Panc1 (cell line): ENCODE data around the gene NCOR2. TPM values are rescaled to one million over a fixed set of nuclear protein-coding genes. Genes with fewer than 3 reads are reported as not detected.

Experiments used
- ATAC-seq: fragments of 200-7000 bp; cut with Tn5 transposase; 2 replicates; pipeline ENCODE4 v1.9.1; 2020; ENCODE audit warnings: mild to moderate bottlenecking, moderate library complexity
- BruUV-seq: library from RNA; stranded (reverse); fragments of 400-500 nt; replicated peaks from 2 replicates; lab custom pipeline; 2021; lab: Mats Ljungman, UMichigan
- CTCF ChIA-PET: fragments of 300-600 bp; sonication (Branson Sonifier 250); formaldehyde crosslinking; loops from one replicate; lab custom pipeline; 2022; ENCODE audit warnings: antibody characterized with exemption; lab: Charles Lee
- POLR2A ChIA-PET: fragments of 300-600 bp; sonication (Branson Sonifier 250); formaldehyde crosslinking; loops from one replicate; lab custom pipeline; 2022; ENCODE audit warnings: antibody characterized with exemption; lab: Charles Lee
- DNase-seq: peaks from one replicate; pipeline ENCODE4 v3.0.0-alpha.2; 2010; ENCODE audit warnings: low read depth, low spot score
- H3K27ac ChIP-seq: 2 replicates; pipeline ENCODE4 v1.5.1; 2011; ENCODE audit warnings: mild to moderate bottlenecking, low read length, inconsistent platforms
- H3K27me3 ChIP-seq: fragments of 200-500 bp; sonication (Bioruptor generic); 2 replicates; pipeline ENCODE4 v1.6.0; 2014; ENCODE audit warnings: low read length, inconsistent platforms; ENCODE audit not compliant: control insufficient read depth, insufficient read depth
- H3K36me3 ChIP-seq: fragments of 200-500 bp; sonication (Bioruptor generic); 2 replicates; pipeline ENCODE4 v1.5.1; 2014; ENCODE audit warnings: inconsistent platforms, mild to moderate bottlenecking, low read length, moderate library complexity; ENCODE audit not compliant: control insufficient read depth, insufficient read depth
- H3K4me1 ChIP-seq: 2 replicates; pipeline ENCODE4 v1.5.1; 2011; ENCODE audit warnings: inconsistent platforms, mild to moderate bottlenecking, low read length, moderate library complexity; ENCODE audit not compliant: control insufficient read depth, insufficient read depth
- H3K4me3 ChIP-seq, 2 experiments: 2 replicates each; pipeline ENCODE4 v1.5.1; 2011 to 2012; ENCODE audit warnings: low read depth in 2 of 2, low read length in 2 of 2, mild to moderate bottlenecking in 2 of 2, inconsistent platforms in 1 of 2, moderate library complexity in 1 of 2
- H3K9me3 ChIP-seq: fragments of 200-500 bp; sonication (Bioruptor generic); 2 replicates; pipeline ENCODE4 v1.5.1; 2014; ENCODE audit warnings: low read depth, mild to moderate bottlenecking, inconsistent platforms, low read length, moderate library complexity; ENCODE audit not compliant: control insufficient read depth, insufficient read depth
- CTCF ChIP-seq: fragments of 450-650 bp; IDR thresholded peaks from 2 replicates; pipeline ENCODE4 v1.5.1; 2017; ENCODE audit warnings: mild to moderate bottlenecking
- POLR2AphosphoS5 ChIP-seq: IDR thresholded peaks from 2 replicates; pipeline ENCODE4 v1.6.1; 2012; ENCODE audit warnings: mild to moderate bottlenecking, low read depth, low read length, moderate library complexity
- REST ChIP-seq, 2 experiments: IDR thresholded peaks; 2 replicates each; pipeline ENCODE4 v1.6.1; 2011 to 2012; ENCODE audit warnings: low read depth in 2 of 2, control low read depth in 1 of 2, low read length in 1 of 2, mild to moderate bottlenecking in 1 of 2, moderate library complexity in 1 of 2; ENCODE audit not compliant: insufficient read depth in 1 of 2
- SIN3A ChIP-seq: IDR thresholded peaks from 2 replicates; pipeline ENCODE4 v1.6.1; 2012; ENCODE audit warnings: low read depth, mild to moderate bottlenecking, low read length, moderate library complexity, borderline replicate concordance; ENCODE audit not compliant: insufficient read depth
- TCF7L2 ChIP-seq: IDR thresholded peaks from 2 replicates; pipeline ENCODE4 v1.6.1; 2011; ENCODE audit warnings: mild to moderate bottlenecking, low read depth, low read length, inconsistent platforms
- in situ Hi-C: cut with HindIII; loops from 2 replicates; pipeline ENCODE4 v1.10.0; 2016; ENCODE audit warnings: low sequenced_read_pairs, low pct_unique_long_range_greater_than_20kb
- intact Hi-C: fragments of 100-400 bp; cut with micrococcal nuclease; formaldehyde crosslinking; loops from one replicate; pipeline ENCODE4 v1.10.0; 2022; ENCODE audit not compliant: unreplicated experiment
- total RNA-seq: library from RNA; stranded (reverse); gene quantifications from one replicate; pipeline ENCODE4 v1.2.1, GENCODE V29; 2021; ENCODE audit not compliant: unreplicated experiment

The NCOR2 gene
- total RNA-seq, 1 experiment from 2014 or later = 461 TPM

GRCh38 chr12:124607681-124608425 lies 40.4 kb upstream of the NCOR2 start:
- Histone ChIP-seq H3K27me3 (no peaks in the 10 kb centered on the region), H3K4me3 (no peak overlapping the region), H3K27ac (no peak overlapping the region), H3K36me3 (no peaks in the 10 kb centered on the region), H3K9me3 (no peaks in the 10 kb centered on the region), H3K4me1 (peaks cover 19% of the 10 kb centered on the region)
- no peak for DNase-seq
- no peak for TF ChIP-seq CTCF
- no peak for TF ChIP-seq SIN3A
- TF ChIP-seq POLR2AphosphoS5 = no peak
- no peak for TF ChIP-seq REST (IDR thresholded peaks at IDR 0.05; ENCODE audit: insufficient read depth in 1 of 2, low read depth in 2 of 2, low read length in 1 of 2)
- TF ChIP-seq TCF7L2 = no peak
- no TSS peak for BruUV-seq
- ChIA-PET CTCF (no interaction called here), POLR2A (interaction anchor here (0.5 kb wide), 1 partner anchor 10 kb away, joined by 4 read pairs; no protein-coding TSS in a partner anchor)
- in situ Hi-C loops (no loop called here), intact Hi-C loops (no loop called here)
- no peak for ATAC-seq

- in situ Hi-C loops (no loop called here), intact Hi-C loops (no loop called here)
- Histone ChIP-seq H3K9me3 (no peaks in the 10 kb centered on the region), H3K4me3 (no peak overlapping the region), H3K27ac (no peak overlapping the region), H3K4me1 (peaks cover 19% of the 10 kb centered on the region), H3K36me3 (no peaks in the 10 kb centered on the region), H3K27me3 (no peaks in the 10 kb centered on the region)
- ATAC-seq (no peak), DNase-seq (no peak)
- CTCF ChIA-PET = no interaction called here
- POLR2A ChIA-PET = no interaction called here
- BruUV-seq = no TSS peak
- TF ChIP-seq SIN3A = no peak
- TF ChIP-seq POLR2AphosphoS5 = no peak
- TF ChIP-seq TCF7L2 = no peak
Observed at GRCh38 chr12:124605883-124606774, 38.7 kb upstream of the NCOR2 start.
